Suppressor macrophage treated with lipopolysaccharide for 1 hour (primary cell): ENCODE measurements around the gene GALNT10.

Experiments used
- DNase-seq, 3 donors: peaks; one replicate each; pipeline ENCODE4 v3.0.0-alpha.2; 2020 to 2022

The GALNT10 gene

GRCh38 chr5:154412316-154412715 lies 221.8 kb downstream of the GALNT10 start:
- no peak for DNase-seq

GRCh38 chr5:154412925-154413324 lies 222.4 kb downstream of the GALNT10 start:
- no peak for DNase-seq

GRCh38 chr5:154415114-154415513 lies 224.6 kb downstream of the GALNT10 start:
- DNase-seq, result no peak

GRCh38 chr5:154418344-154418820 lies 227.8 kb downstream of the GALNT10 start:
- DNase-seq, result no peak

- DNase-seq, result no peak
Measured at GRCh38 chr5:154419236-154419635, 228.7 kb downstream of the GALNT10 start.

GRCh38 chr5:154421868-154422267 lies 231.3 kb downstream of the GALNT10 start:
- DNase-seq, result peak; percentile 41 to 57 (median 51)

GRCh38 chr5:154422298-154422697 lies 231.8 kb downstream of the GALNT10 start:
- DNase-seq, result no peak

GRCh38 chr5:154428208-154428607 lies 237.7 kb downstream of the GALNT10 start:
- no peak for DNase-seq

- DNase-seq, result no peak
Measured at GRCh38 chr5:154429341-154429740, 238.8 kb downstream of the GALNT10 start.

GRCh38 chr5:154430466-154430865 lies 239.9 kb downstream of the GALNT10 start:
- no peak for DNase-seq

GRCh38 chr5:154430961-154431630 lies 240.6 kb downstream of the GALNT10 start:
- no peak for DNase-seq

- DNase-seq, result peak in 1 of 3 donors; percentile 15
Measured at GRCh38 chr5:154435226-154435625, 244.7 kb downstream of the GALNT10 start.

- DNase-seq, result no peak
Measured at GRCh38 chr5:154437281-154437965, 246.9 kb downstream of the GALNT10 start.

GRCh38 chr5:154440540-154440939 lies 250.0 kb downstream of the GALNT10 start:
- no peak for DNase-seq

GRCh38 chr5:154442801-154443200 lies 252.3 kb downstream of the GALNT10 start:
- no peak for DNase-seq

- peak in 1 of 3 donors; percentile 27 for DNase-seq
Measured at GRCh38 chr5:154444556-154445421, 254.3 kb downstream of the GALNT10 start.

GRCh38 chr5:154445422-154446194 lies 255.1 kb downstream of the GALNT10 start, which contains the start of gene SAP30L:
SAP30L (plus strand) TSS chr5:154445997; CDS start chr5:154446605, 608 bp downstream.
- peak; percentile 98 for DNase-seq

GRCh38 chr5:154446195-154447088 lies 255.9 kb downstream of the GALNT10 start:
- peak; percentile 60 to 82 (median 64) for DNase-seq

GRCh38 chr5:154447089-154447725 lies 256.7 kb downstream of the GALNT10 start:
- DNase-seq, result peak in 2 of 3 donors; percentile 10 to 15

- peak in 1 of 3 donors; percentile 13 for DNase-seq
Measured at GRCh38 chr5:154449786-154450185, 259.3 kb downstream of the GALNT10 start.

- DNase-seq, result peak in 1 of 3 donors; percentile 10
Measured at GRCh38 chr5:154451957-154452356, 261.4 kb downstream of the GALNT10 start.
